Left ventricle myocardium inferior (tissue), 1 donor: ENCODE data around the gene DYNLL1. TPM values are rescaled to one million over a fixed set of nuclear protein-coding genes. Genes with fewer than 3 reads are reported as not detected.
A peak's percentile ranks its signal among the peaks of the same experiment; 100 is the strongest.

Experiments
- DNase-seq: peaks from one replicate; pipeline ENCODE4 v3.0.0-alpha.2; 2020
- H3K27ac ChIP-seq: fragments of 200-600 bp; replicated peaks from 2 replicates; pipeline ENCODE4 v1.8.0; 2021
- H3K27me3 ChIP-seq: fragments of 200-600 bp; 2 replicates; pipeline ENCODE4 v1.8.0; 2021; ENCODE audit warnings: low read depth
- H3K36me3 ChIP-seq: fragments of 200-600 bp; 2 replicates; pipeline ENCODE4 v1.8.0; 2021
- H3K4me1 ChIP-seq: fragments of 200-600 bp; 2 replicates; pipeline ENCODE4 v1.8.0; 2021
- H3K4me3 ChIP-seq: fragments of 200-600 bp; 2 replicates; pipeline ENCODE4 v1.8.0; 2021; ENCODE audit warnings: mild to moderate bottlenecking, moderate library complexity
- H3K9me3 ChIP-seq: fragments of 200-600 bp; replicated peaks from 2 replicates; pipeline ENCODE4 v1.8.0; 2021
- CTCF ChIP-seq: fragments of 200-600 bp; IDR thresholded peaks from 2 replicates; pipeline ENCODE4 v1.8.0; 2021; ENCODE audit warnings: antibody characterized with exemption, mild to moderate bottlenecking, borderline replicate concordance
- intact Hi-C: fragments of 100-400 bp; cut with micrococcal nuclease; formaldehyde crosslinking; loops from one replicate; pipeline ENCODE4 v1.11.0; 2022
- total RNA-seq: library from RNA; stranded (reverse); fragmentation: NEBNext Ultra II Directional; extraction: Animal tissue kit (Norgen Biotek cat#: 25700); gene quantifications from one replicate; pipeline ENCODE4 v1.2.1, GENCODE V29; 2021
- donor health status: DM: no; HTN: yes; CAD: no; lungs with severe emphysema.

The DYNLL1 gene
- total RNA-seq, 1 donor from 2014 or later, result 175 TPM

GRCh38 chr12:120465756-120466155 is 30.2 kb upstream of the DYNLL1 start:
- Histone ChIP-seq H3K9me3 (no peaks in the 10 kb centered on the region), H3K27me3 (no peaks in the 10 kb centered on the region), H3K36me3 (peaks cover 57% of the 10 kb centered on the region), H3K4me1 (peaks cover 54% of the 10 kb centered on the region), H3K4me3 (no peak overlapping the region), H3K27ac (no peak overlapping the region)
- no peak for DNase-seq
- intact Hi-C loops, result no loop called here
- no peak for TF ChIP-seq CTCF

DNA sequence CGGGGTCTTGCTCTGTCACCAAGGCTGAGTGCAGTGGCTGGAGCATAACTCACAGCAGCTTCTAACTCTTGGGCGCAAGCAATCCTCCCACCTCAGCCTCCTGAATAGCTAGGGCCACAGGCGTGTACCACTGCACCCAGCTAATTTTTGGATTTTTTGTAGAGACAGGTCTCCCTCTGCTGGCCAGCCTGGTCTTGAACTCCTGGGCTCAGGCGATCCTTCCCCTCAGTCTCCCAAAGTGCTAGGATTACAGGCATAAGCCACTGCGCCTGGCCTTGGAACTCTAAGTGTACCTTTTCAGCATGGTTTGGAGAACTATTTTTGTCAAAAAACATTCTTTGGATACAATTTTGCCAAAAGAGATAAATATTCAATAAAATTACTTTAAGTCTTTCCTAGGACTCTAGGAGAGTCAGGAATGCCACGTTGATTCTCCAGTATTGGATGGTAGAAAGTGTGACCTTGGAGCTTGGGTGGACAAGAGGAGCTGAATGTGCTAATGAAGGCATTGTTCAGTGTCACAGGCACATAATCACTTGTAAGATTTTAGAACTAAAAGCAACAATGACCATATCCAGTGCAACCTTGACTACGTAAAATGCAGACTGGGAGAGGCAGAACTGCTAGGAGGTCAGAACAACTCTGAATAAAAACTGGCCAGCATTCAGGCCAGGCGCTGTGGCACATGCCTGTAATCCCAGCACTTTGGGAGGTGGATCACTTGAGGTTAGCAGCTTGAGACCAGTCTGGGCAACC is 29.2 kb upstream of the DYNLL1 start:
- peaks cover 47% of the 10 kb centered on the region for H3K36me3 ChIP-seq
- intact Hi-C loops, result no loop called here
- peak; percentile 57 for TF ChIP-seq CTCF
- no peaks in the 10 kb centered on the region for H3K9me3 ChIP-seq
- H3K27ac ChIP-seq, result peak overlapping the region; percentile 50
- peaks cover 62% of the 10 kb centered on the region for H3K4me1 ChIP-seq
- H3K27me3 ChIP-seq, result no peaks in the 10 kb centered on the region
- H3K4me3 ChIP-seq, result no peak overlapping the region
- no peak for DNase-seq

DNA sequence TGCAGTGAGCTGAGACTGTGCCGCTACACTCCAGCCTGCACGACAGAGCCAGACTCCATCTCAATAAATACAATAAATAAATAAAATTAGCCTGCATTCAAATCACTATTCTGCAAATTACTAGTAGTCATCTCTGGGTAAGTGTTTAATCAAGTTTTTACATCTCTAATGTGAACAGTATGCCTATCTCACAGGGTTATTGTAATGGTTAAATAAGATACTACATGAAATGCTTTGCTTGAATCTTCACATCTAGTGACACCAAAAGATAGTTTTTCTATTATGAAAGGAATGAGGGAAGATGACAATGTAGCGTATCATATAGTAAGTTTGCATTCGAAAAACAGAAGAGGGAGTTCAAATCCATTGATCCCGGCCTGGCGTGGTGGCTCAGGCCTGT is 28.5 kb upstream of the DYNLL1 start:
- Histone ChIP-seq H3K9me3 (no peaks in the 10 kb centered on the region), H3K4me3 (peak overlapping the region; percentile 83), H3K36me3 (peaks cover 40% of the 10 kb centered on the region), H3K4me1 (peaks cover 62% of the 10 kb centered on the region), H3K27me3 (no peaks in the 10 kb centered on the region), H3K27ac (no peak overlapping the region)
- no peak for TF ChIP-seq CTCF
- DNase-seq, result no peak
- intact Hi-C loops, result no loop called here

- no peak for DNase-seq
- intact Hi-C loops, result no loop called here
- H3K9me3 ChIP-seq, result no peaks in the 10 kb centered on the region
- H3K36me3 ChIP-seq, result peaks cover 31% of the 10 kb centered on the region
- H3K27ac ChIP-seq, result peak overlapping the region; percentile 96
- no peaks in the 10 kb centered on the region for H3K27me3 ChIP-seq
- TF ChIP-seq CTCF, result no peak
- peaks cover 62% of the 10 kb centered on the region for H3K4me1 ChIP-seq
- peak overlapping the region; percentile 83 for H3K4me3 ChIP-seq
Measured at GRCh38 chr12:120468325-120468820, 27.5 kb upstream of the DYNLL1 start.

DNA sequence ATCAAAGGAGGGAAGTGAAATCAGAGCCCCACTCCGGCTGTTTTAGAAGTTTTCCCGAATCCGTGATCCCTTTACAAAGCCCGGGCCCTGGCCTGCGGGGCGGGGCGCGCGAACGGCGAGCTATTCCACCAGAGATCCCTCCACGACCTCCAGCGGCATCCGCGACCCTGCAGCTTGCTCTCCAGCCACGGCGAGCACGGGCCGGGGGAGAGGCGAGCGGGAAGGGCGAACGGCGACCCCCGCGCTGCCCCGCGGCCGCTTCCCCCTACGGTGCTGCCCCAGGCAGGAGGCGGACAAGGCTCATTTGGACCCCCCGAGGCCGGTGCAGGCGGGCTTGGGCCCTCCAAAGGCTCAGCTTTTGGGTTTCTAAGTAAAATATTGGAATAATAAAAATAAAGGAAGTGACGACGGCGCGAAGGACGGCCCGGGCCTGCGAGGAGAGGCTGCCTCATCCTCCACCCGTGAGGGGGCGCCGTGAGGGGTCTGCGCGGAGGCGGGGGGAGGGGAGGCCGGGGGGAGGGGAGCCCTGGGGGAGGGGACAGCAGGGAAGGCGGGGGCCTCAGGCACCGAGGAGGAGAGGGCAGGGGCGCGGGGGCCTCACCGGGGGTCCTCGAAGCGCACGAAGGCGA is 27.0 kb upstream of the DYNLL1 start:
- peak overlapping the region; percentile 83 for H3K4me3 ChIP-seq
- peaks cover 25% of the 10 kb centered on the region for H3K36me3 ChIP-seq
- peak; percentile 39 for DNase-seq
- H3K27ac ChIP-seq, result peak overlapping the region; percentile 96
- TF ChIP-seq CTCF, result no peak
- H3K27me3 ChIP-seq, result no peaks in the 10 kb centered on the region
- H3K9me3 ChIP-seq, result no peaks in the 10 kb centered on the region
- peaks cover 62% of the 10 kb centered on the region for H3K4me1 ChIP-seq
- intact Hi-C loops, result no loop called here
